GM12873 (cell line): ENCODE measurements around the gene ARMH4.

ENCODE experiments used
- TF ChIP-seq, protein P1 (sequence below): IDR thresholded peaks from 2 replicates; pipeline ENCODE4 v1.5.1; 2012; ENCODE audit warnings: low read depth, mild to moderate bottlenecking, moderate library complexity, low read length, control low read depth; ENCODE audit not compliant: insufficient read depth; ENCODE audit errors: missing control alignments

ARMH4 gene

DNA sequence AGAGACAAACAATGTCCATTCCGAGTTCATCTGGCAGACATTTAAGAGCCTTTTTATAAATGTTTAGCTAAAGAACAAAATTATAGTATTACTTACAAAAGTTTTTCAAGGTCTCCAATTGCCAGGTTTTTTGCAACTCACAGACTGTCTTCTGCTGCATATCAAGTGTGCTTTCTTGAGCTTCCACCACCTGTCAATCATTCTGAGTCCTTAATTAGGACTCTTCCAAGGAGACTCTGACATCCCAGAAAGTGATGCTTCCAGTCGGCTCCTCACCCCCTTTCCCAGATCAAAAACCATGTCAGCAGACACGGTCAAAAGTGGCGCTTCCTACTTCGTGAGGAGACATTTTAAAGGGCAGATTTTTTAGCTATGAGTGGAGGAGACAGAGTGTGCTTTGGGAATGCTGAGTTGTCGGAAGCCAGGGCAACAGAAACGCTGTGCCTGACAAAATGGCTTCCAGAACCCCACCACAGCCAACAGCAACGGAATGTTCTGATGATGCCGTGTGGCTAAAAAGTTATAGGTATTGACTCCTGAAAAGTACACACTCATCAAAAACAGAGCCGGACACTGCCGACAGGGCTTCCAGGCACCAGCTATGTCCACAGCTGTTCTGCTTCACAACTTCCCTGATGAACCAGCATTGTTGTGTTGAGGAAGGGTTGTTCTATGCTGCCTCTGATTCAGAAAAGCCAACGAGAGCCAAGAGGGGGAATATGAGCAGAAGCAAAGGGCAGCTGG, 170.0 kb downstream of the ARMH4 start:
- TF ChIP-seq, protein P1, sequence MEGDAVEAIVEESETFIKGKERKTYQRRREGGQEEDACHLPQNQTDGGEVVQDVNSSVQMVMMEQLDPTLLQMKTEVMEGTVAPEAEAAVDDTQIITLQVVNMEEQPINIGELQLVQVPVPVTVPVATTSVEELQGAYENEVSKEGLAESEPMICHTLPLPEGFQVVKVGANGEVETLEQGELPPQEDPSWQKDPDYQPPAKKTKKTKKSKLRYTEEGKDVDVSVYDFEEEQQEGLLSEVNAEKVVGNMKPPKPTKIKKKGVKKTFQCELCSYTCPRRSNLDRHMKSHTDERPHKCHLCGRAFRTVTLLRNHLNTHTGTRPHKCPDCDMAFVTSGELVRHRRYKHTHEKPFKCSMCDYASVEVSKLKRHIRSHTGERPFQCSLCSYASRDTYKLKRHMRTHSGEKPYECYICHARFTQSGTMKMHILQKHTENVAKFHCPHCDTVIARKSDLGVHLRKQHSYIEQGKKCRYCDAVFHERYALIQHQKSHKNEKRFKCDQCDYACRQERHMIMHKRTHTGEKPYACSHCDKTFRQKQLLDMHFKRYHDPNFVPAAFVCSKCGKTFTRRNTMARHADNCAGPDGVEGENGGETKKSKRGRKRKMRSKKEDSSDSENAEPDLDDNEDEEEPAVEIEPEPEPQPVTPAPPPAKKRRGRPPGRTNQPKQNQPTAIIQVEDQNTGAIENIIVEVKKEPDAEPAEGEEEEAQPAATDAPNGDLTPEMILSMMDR: no peak

DNA sequence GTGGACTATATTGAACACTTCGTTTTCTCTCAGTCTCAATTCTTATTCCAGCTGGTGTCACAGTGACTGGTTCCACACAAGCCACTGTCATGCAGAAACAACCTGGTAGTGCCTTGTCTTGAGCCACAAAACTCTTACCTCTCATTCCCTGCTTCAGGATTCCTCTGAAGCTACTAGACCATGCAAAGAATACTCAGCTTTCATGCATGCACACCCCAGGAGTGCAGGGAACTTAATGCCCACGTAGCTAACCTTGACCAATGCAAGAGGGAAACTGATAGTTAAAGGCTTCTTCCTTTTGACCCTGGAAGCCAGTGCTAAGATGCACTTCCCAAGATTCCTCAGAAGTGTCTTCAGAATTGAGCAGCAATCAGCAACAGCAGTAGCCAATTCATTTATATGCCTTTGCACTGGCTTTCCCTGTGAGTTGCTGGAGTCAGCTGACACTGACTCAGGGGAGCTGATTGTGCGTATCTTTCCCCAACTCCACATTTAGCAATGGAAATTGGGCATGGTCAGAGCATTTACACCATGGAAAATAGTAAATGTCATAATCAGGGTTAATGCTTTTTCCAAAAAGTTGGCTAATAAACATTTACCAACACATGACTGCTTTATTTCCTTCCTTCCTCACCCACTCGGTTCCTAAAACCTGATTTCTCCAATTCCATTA, 172.5 kb downstream of the ARMH4 start:
- TF ChIP-seq, protein P1: no peak

DNA sequence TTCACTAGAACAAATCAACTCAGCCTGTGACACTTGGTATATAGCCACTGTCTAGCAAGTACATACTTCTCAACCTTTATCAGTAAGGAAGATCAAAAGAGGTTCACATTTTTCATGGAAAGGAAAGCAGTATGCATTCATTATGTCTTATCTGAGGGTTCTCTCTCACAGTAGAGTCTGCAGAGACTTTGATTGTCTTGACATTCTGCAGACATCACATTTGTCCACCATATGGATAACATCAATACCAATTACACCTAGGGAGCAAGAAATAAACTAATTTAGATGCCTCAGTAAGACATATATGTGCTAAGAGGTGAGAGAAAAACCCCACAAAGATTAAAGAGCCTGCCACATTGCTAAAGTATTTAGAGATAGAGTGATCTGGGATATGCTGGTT, 175.3 kb downstream of the ARMH4 start:
- TF ChIP-seq, protein P1: no peak

DNA sequence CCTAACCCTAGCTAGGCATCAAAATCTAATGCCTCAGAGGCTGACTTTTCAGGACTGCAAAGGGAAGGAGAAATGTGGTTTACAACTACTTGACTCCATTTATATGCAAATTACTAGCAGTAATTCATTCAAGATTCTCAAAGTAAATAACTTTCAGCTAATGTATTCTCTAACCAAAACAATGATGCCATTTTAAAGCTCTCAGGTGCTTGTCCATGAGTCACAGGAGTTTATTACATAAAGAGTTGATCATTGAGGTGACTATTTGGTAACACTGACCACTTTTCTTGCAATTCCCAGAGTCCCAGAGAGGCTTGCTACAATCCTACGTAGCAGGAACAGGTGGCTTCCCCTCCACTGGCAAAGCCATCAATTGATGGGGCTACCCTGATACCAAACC, 177.1 kb downstream of the ARMH4 start:
- TF ChIP-seq, protein P1: no peak

DNA sequence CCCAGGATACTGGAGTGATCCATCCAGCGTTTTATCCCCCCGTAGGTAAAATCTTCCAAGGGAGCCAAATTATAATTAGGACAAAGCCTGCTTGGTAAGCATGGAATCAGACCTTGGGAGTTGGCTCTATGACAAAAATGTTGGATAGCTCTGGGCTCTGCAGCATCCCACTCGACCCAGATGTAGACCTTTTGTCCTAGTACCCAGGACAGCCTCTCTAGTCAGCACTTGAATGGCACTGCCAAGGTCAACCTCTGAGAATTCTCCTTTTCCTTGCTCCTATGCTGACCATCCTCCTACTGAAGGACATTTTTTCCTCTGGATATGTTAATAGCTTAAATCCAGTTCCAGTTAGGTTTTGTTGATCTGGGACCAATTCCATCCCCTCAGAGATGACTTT, 181.4 kb downstream of the ARMH4 start:
- TF ChIP-seq, protein P1: no peak

DNA sequence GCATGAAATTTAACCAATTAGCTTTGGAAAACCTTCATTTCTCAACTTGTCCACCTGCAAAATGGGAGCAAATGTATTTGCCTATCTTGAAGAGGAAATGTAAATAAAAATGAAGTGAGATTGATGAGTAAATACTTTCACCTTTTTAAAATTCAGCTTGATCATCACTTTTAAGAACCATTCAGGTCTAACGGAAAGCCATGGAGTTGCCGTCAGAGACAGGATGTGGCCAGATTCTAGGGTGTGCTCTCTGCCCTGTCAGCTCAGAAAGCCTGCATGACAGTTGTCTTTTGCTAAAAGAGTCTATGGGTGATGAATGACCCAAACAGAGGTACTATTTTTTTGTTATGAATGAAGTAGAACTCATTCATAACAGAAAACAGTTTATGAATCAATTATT, 181.8 kb downstream of the ARMH4 start:
- TF ChIP-seq, protein P1: no peak

DNA sequence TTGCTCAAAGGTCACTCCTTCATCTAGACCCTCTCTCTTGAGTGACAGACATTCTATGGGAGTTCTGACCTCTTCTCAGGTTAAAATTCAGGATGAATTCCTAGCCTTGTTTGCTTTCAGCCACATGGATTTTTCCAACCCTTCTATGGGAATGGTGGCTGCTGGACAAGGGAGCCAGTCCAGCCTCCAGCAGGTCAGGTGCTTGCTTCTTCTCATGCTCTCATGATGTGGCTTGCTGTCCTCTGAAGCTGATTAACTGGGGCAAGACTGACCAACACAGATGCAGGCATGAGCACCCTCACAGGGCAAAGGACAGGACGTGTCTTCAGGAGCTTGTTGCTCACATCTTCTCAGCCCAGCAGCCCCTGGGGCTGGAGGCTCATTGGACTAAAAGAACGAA, 188.9 kb downstream of the ARMH4 start:
- TF ChIP-seq, protein P1: no peak
